Measurements from ENCODE around the gene BCL2L13.
A peak's percentile ranks its signal among the peaks of the same experiment; 100 is the strongest.

The BCL2L13 gene

GRCh38 chr22:17638432-17639246, at the start of gene BCL2L13:
Gene BCL2L13, plus strand, starts transcription at chr22:17638757. Its CDS starts 16,955 bp downstream, at chr22:17655712.
- DNase-seq (ENCODE audit: low read depth in 3 of 3): peak; percentile 73 to 79 (median 77)

DNA sequence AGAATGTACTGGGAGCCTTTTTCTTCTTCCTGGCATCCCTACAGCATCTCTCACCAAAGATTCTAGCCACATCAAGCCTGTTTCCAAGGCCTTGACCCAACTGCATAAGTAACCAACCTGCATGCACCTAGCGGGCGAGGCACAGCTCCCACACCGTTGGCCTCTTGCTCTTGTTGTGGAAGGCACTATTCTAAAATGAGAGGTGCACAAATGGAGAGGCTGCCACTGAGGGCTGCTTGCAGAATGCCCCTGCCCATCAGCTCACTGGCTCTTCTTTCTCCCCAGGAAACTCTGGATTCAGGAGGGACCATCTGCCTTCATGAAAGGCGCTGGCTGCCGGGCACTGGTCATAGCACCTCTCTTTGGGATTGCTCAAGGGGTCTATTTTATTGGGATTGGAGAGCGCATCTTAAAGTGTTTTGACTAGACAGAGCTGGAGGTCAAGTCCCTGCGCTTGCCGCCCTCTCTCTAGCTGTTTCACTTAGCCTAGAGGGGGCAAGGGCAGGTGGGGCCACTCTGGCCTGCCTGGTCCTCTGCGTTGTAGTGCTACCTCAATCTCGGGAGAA, 48.7 kb upstream of the BCL2L13 start:
- no peak for DNase-seq (ENCODE audit: low read depth in 3 of 3)

DNA sequence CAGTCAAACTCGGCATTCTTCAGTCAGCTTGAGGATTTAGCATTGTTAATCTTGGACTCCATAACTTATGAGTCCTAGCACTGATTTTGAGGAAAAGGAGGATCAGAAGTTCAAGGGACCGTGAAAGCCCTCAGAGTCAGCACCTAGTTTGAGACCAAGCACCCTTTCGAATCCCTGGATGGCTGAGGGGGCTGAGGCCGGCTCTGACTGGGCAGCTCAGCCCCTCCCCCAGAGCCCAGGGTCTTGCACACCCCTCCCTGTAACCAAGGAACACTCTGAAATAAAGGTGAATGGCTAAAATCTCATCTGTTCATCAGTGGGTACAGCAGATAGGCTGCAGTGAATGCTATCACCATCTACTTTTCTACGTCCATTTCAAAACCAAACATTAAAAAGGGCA, 48.0 kb upstream of the BCL2L13 start:
- no peak for DNase-seq (ENCODE audit: low read depth in 3 of 3)

DNA sequence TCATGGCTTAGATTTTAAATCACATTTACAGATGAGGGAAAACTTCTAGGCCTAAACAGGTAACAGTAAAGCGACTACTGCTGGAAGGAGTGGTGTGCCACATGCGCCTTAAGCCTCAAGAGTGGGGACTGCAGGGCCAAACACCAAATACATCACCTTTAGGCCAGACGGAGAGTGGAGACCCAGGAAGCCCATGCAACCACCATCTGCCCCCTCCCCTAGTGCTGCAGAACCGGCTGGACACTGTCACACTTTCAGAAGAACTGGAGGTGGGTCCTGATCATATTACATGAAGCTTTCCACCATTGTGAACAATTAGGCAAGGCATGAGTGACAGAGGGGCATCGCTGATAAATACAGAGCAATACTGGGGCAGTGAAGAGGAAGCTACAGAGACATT, 46.4 kb upstream of the BCL2L13 start:
- no peak for DNase-seq (ENCODE audit: low read depth in 3 of 3)

GRCh38 chr22:17596226-17596625, 42.3 kb upstream of the BCL2L13 start:
- no peak for DNase-seq (ENCODE audit: low read depth in 3 of 3)

DNA sequence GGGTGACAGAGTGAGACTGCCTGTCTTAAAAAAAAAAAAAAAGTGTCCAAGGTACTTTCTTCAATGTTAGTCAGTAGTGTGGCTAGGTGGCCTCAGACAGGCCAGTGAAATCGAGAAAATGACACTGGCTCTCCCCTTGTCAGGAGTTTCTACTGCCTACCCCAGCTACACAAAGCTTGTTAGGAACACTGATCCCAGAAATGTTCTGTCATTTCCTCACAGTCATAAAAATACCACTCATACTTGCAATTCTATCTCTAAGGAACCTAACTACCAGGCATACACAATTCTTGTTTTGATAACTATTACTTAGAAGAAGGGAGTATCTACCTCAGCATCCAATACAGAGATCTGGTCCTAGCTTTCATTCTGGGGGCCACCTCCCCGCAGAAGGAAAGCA, 41.3 kb upstream of the BCL2L13 start:
- DNase-seq (ENCODE audit: low read depth in 3 of 3): no peak

DNA sequence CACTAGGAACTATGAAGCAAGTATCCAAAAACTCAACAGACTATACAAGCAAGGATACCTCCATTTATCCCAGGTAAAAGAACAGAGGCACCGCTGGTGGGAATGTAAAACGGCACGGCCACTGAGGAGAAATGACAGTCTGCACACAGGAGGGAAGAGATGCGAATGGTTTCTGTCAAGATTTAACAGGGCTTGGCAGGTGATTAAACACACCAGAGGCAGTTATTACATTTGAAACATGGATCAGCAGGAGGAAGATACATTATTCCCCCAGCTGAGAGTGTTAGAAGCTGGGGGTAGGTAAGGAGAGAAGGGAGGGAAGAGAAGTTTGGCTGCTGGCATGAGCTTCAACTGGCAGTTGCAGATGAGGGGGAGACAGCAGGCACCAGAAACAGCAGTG, 40.2 kb upstream of the BCL2L13 start:
- DNase-seq (ENCODE audit: low read depth in 3 of 3): no peak

GRCh38 chr22:17601031-17601430, 37.5 kb upstream of the BCL2L13 start:
- no peak for DNase-seq (ENCODE audit: low read depth in 3 of 3)

GRCh38 chr22:17603668-17604067, 34.9 kb upstream of the BCL2L13 start:
- no peak for DNase-seq (ENCODE audit: low read depth in 3 of 3)

DNA sequence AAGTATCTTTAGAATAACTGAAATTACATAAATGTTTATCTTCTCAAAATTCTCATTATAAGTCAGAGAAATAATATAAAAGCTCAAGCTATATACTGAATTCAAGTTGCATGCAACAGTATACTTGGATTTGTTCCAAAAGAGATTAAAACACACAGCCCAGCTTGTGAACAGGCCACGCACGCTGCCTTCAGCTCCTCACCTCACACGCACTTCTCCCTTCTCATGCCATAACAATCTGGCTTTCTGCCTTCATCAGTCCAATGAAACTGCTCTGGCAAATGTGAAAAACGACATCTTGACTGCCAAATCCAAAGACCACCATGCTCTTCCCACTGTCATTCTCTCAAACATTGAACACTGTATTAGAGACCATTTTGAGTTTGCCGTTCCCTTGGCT, 32.1 kb upstream of the BCL2L13 start:
- DNase-seq (ENCODE audit: low read depth in 3 of 3): no peak

- DNase-seq (ENCODE audit: low read depth in 3 of 3): no peak
These were observed 30.6 kb upstream of the BCL2L13 start for GRCh38 chr22:17607891-17608521.

- DNase-seq (ENCODE audit: low read depth in 3 of 3): no peak
These were observed 26.5 kb upstream of the BCL2L13 start for GRCh38 chr22:17612057-17612456.

DNA sequence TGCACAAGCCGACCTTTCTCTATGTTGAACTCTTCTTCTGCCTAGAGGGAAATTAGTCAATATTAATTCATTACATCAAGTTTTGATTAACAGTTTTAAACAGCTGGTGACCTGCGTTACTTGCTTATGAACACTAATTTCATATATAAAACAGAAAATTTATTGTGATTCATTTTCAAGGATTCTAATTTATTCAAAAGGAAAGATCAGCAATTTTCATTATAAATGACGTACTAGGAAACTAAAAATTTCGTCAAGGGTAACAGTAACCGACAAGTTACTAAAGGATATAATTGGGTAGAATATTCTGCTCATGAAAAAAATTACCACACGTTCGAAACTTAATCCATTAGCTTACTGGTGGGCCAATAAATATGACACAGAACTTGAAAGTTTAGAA, 25.3 kb upstream of the BCL2L13 start:
- no peak for DNase-seq (ENCODE audit: low read depth in 3 of 3)

DNA sequence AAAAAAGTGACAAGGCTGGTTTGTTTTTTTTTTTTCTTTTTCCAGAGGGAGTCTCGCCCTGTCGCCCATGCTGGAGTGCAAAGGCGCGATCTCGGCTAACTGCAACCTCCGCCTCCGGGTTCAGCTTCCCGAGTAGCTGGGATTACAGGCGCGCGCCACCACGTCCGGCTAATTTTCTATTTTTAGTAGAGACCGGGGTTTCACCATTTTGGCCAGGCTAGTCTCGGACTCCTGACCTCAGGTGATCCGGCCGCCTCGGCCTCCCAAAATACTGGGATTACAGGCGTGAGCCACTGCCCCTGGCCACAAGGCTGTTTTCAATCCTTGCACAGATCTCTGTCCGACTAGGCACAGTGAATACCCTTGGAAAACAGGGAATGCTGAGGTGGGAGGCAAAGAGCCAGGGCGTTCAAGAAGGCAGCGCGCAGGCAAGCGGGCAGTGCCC, 10.6 kb upstream of the BCL2L13 start:
- DNase-seq (ENCODE audit: low read depth in 3 of 3): no peak

DNA sequence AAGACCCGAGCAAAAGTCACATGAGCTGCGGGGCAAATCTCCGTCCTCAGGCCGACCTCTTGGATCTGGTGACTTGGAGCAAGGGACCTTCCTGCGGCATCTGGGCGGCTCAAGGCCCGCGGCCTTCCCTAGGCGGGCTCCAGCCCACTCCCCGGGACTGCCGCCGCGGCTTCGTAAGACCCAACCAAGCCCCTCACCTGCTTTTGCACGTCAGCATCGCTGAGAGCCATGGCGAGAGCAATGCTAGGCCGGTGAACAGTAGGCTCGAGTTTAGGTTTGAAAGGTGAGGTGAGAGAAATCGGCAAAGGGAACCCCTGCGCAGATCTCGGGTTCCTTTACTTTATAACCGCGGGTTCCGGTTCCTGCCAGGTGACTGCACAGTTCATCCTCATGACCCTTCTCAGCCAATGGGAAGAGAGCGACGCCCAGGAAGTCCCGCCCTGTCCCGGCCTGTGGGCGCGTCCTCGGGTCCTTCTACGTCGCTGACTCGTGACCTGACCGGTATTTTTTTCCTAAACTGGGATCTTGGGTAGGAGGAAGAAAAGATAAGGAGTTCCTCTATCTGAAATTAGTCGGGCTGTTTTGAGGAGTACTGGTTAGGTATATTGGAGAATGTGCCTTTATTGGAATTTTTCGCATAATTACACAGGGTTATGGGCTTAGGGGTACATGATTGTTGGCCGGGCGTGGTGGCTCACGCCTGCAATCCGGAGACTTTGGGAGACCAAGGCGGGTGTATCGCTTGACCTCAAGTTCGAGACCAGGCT, 10.0 kb upstream of the BCL2L13 start, which contains the start of gene ATP6V1E1:
Gene ATP6V1E1, minus strand, starts transcription at position 344 of the 767 bp plus-strand sequence. Its CDS starts 114 bp downstream, at position 230.
- DNase-seq (ENCODE audit: low read depth in 3 of 3): peak; percentile 81 to 91 (median 89)

- DNase-seq (ENCODE audit: low read depth in 3 of 3): no peak
These were observed 9.4 kb upstream of the BCL2L13 start for GRCh38 chr22:17629173-17629489.

- no peak for DNase-seq (ENCODE audit: low read depth in 3 of 3)
These were observed 8.9 kb upstream of the BCL2L13 start for GRCh38 chr22:17629641-17630040.

GRCh38 chr22:17631076-17631565, 7.4 kb upstream of the BCL2L13 start:
- DNase-seq (ENCODE audit: low read depth in 3 of 3): no peak

DNA sequence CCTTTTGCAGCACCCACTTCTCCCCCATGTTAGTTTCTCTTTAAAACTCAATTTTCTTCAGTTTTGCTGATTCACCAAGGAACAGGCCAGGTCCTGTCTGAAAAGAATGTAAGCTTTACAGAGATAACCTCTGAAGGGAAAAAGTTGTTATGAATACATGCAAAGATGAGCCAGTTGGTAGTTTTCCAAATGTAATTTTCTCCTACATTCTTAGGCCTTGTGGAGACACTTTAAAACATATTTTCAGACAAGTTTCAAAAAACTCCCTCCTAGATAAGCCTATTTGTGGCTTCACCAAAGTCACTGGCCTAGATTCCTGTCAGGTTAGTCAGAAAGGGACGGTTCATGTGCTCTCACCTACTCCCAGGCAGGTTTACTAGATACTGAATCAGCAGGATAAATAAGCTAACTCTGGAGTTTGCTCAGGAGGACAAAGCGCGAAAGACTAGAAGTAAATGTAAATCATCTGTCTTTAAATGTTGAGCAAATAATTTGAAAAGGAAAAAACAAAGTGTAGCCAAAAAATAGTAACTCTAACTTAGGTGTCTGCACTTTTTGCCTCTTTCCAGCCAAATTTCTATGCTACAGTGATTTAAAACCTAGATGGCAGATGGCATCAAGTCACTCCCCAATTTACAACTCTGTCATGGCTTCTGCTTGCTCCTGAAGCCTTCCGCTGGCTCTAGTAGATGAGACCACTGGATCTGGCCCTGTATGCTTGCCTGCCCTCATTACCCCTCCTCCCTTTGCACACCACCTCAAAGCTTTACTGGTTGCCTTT, 5.2 kb upstream of the BCL2L13 start:
- no peak for DNase-seq (ENCODE audit: low read depth in 3 of 3)

GRCh38 chr22:17633998-17634323, 4.6 kb upstream of the BCL2L13 start:
- DNase-seq (ENCODE audit: low read depth in 3 of 3): no peak

- DNase-seq (ENCODE audit: low read depth in 3 of 3): no peak
These were observed 3.9 kb upstream of the BCL2L13 start for GRCh38 chr22:17634696-17635095.

Data from stimulated activated CD4-positive, alpha-beta T cell treated with anti-CD3 and anti-CD28 coated beads, TNF-alpha, amount 100 ng/mL, for 4 hours (primary cell).